ENCODE measurements around the gene USP3.

USP3 gene

GRCh38 chr15:63504247-63504978, at the start of gene USP3:
TSS of gene USP3 (plus strand) at chr15:63504593. CDS start at chr15:63504740, 147 bp downstream.
- TF ChIP-seq CTCF (conservative IDR thresholded peaks at IDR 0.05; ENCODE audit: low read depth, low read length): no peak
- DNase-seq (ENCODE audit: low read depth): peak; percentile 80
- peak within 1 kb of the TSS; percentile 85 for H3K4me3 ChIP-seq (ENCODE audit: low read length)

- no peak for DNase-seq (ENCODE audit: low read depth)
- no peak for TF ChIP-seq CTCF (conservative IDR thresholded peaks at IDR 0.05; ENCODE audit: low read depth, low read length)
Observed at GRCh38 chr15:63456258-63456657, 48.1 kb upstream of the USP3 start.

GRCh38 chr15:63457379-63457778, 47.0 kb upstream of the USP3 start:
- H3K4me3 ChIP-seq (ENCODE audit: low read length): no peak overlapping the region
- no peak for DNase-seq (ENCODE audit: low read depth)
- TF ChIP-seq CTCF (conservative IDR thresholded peaks at IDR 0.05; ENCODE audit: low read depth, low read length): no peak

More at GRCh38 chr15:63456258-63456657, 48.1 kb upstream of the USP3 start:
- H3K4me3 ChIP-seq (ENCODE audit: low read length): no peak overlapping the region

- DNase-seq (ENCODE audit: low read depth): no peak
- no peak for TF ChIP-seq CTCF (conservative IDR thresholded peaks at IDR 0.05; ENCODE audit: low read depth, low read length)
- no peak overlapping the region for H3K4me3 ChIP-seq (ENCODE audit: low read length)
Observed at GRCh38 chr15:63458026-63458425, 46.4 kb upstream of the USP3 start.

GRCh38 chr15:63458794-63459395, 45.5 kb upstream of the USP3 start:
- no peak overlapping the region for H3K4me3 ChIP-seq (ENCODE audit: low read length)
- no peak for DNase-seq (ENCODE audit: low read depth)
- TF ChIP-seq CTCF (conservative IDR thresholded peaks at IDR 0.05; ENCODE audit: low read depth, low read length): no peak

GRCh38 chr15:63460210-63461155, 43.9 kb upstream of the USP3 start:
- no peak for DNase-seq (ENCODE audit: low read depth)
- TF ChIP-seq CTCF (conservative IDR thresholded peaks at IDR 0.05; ENCODE audit: low read depth, low read length): no peak
- H3K4me3 ChIP-seq (ENCODE audit: low read length): no peak overlapping the region
